HEK293T (cell line): ENCODE data around the gene SCAF4.

Experiments
- CTCF ChIA-PET: fragments of 350-600 bp; formaldehyde crosslinking; extraction: SDS; loops from one replicate; lab custom pipeline; 2021; ENCODE audit warnings: antibody characterized with exemption, inconsistent platforms; lab: Yijun Ruan, JAX
- POLR2A ChIA-PET: fragments of 350-600 bp; formaldehyde crosslinking; extraction: SDS; loops from one replicate; lab custom pipeline; 2020; ENCODE audit warnings: antibody characterized with exemption, inconsistent platforms; lab: Yijun Ruan, JAX
- DNase-seq: peaks from one replicate; pipeline ENCODE4 v3.0.0; 2012; ENCODE audit warnings: mixed read lengths; ENCODE audit errors: extremely low spot score
- ARNT ChIP-seq: fragments of 450-650 bp; IDR thresholded peaks from 2 replicates; pipeline ENCODE4 v1.6.1; 2017; ENCODE audit warnings: mild to moderate bottlenecking
- BHLHE40 ChIP-seq: fragments of 450-650 bp; IDR thresholded peaks from 2 replicates; pipeline ENCODE4 v1.6.1; 2016; ENCODE audit warnings: mild to moderate bottlenecking, moderate library complexity, borderline replicate concordance
- CTBP1 ChIP-seq: fragments of 450-650 bp; IDR thresholded peaks from 2 replicates; pipeline ENCODE4 v1.6.1; 2016; ENCODE audit warnings: borderline replicate concordance
- ELF4 ChIP-seq: fragments of 450-650 bp; IDR thresholded peaks from 2 replicates; pipeline ENCODE4 v1.6.1; 2017; ENCODE audit warnings: antibody characterized with exemption
- FOXA1 ChIP-seq: fragments of 450-650 bp; IDR thresholded peaks from 2 replicates; pipeline ENCODE4 v1.6.1; 2016; ENCODE audit warnings: mild to moderate bottlenecking
- FOXK2 ChIP-seq: fragments of 450-650 bp; IDR thresholded peaks from 2 replicates; pipeline ENCODE4 v1.6.1; 2016; ENCODE audit warnings: mild to moderate bottlenecking
- FOXM1 ChIP-seq: fragments of 450-650 bp; IDR thresholded peaks from 2 replicates; pipeline ENCODE4 v1.6.1; 2017; ENCODE audit warnings: mild to moderate bottlenecking, borderline replicate concordance
- HDGF ChIP-seq: fragments of 450-650 bp; IDR thresholded peaks from 2 replicates; pipeline ENCODE4 v1.6.1; 2017; ENCODE audit warnings: antibody characterized with exemption, borderline replicate concordance
- L3MBTL2 ChIP-seq: fragments of 450-650 bp; conservative IDR thresholded peaks from 2 replicates; pipeline ENCODE4 v1.6.1; 2016; ENCODE audit warnings: mild to moderate bottlenecking
- LEF1 ChIP-seq: fragments of 450-650 bp; IDR thresholded peaks from 2 replicates; pipeline ENCODE4 v1.6.1; 2017; ENCODE audit warnings: mild to moderate bottlenecking, borderline replicate concordance
- NFRKB ChIP-seq: fragments of 450-650 bp; IDR thresholded peaks from 2 replicates; pipeline ENCODE4 v1.6.1; 2016; ENCODE audit warnings: mild to moderate bottlenecking, moderate library complexity
- PKNOX1 ChIP-seq: fragments of 450-650 bp; IDR thresholded peaks from 2 replicates; pipeline ENCODE4 v1.6.1; 2016
- SP1 ChIP-seq: fragments of 450-650 bp; IDR thresholded peaks from 2 replicates; pipeline ENCODE4 v1.6.1; 2017
- SUZ12 ChIP-seq: fragments of 450-650 bp; IDR thresholded peaks from 2 replicates; pipeline ENCODE4 v1.6.1; 2016; ENCODE audit warnings: mild to moderate bottlenecking
- TARDBP ChIP-seq: fragments of 450-650 bp; IDR thresholded peaks from 2 replicates; pipeline ENCODE4 v1.6.1; 2016
- ZNF384 ChIP-seq: fragments of 450-650 bp; IDR thresholded peaks from 2 replicates; pipeline ENCODE4 v1.6.1; 2016

SCAF4 gene

GRCh38 chr21:31756787-31757186, 24.9 kb upstream of the SCAF4 start:
- CTCF ChIA-PET = no interaction called here
- POLR2A ChIA-PET = no interaction called here
- no peak for DNase-seq
- TF ChIP-seq FOXK2 (no peak), PKNOX1 (no peak), HDGF (no peak), ARNT (no peak), ELF4 (no peak), NFRKB (no peak), SUZ12 (no peak), TARDBP (no peak), L3MBTL2 (no peak), BHLHE40 (no peak), CTBP1 (no peak), LEF1 (no peak), ZNF384 (no peak), FOXA1 (no peak), FOXM1 (no peak), SP1 (no peak)

GRCh38 chr21:31755027-31755426, 23.1 kb upstream of the SCAF4 start:
- CTCF ChIA-PET = interaction anchor here (1.4 kb wide), 1 partner anchor 17 kb away, joined by 3 read pairs; no protein-coding TSS in a partner anchor
- POLR2A ChIA-PET = no interaction called here
- DNase-seq = no peak
- TF ChIP-seq BHLHE40 (no peak), FOXM1 (no peak), FOXK2 (no peak), SUZ12 (no peak), LEF1 (no peak), FOXA1 (no peak), NFRKB (no peak), ZNF384 (no peak), ELF4 (no peak), TARDBP (no peak), CTBP1 (no peak), SP1 (no peak), L3MBTL2 (no peak), ARNT (no peak), HDGF (no peak), PKNOX1 (no peak)

DNA sequence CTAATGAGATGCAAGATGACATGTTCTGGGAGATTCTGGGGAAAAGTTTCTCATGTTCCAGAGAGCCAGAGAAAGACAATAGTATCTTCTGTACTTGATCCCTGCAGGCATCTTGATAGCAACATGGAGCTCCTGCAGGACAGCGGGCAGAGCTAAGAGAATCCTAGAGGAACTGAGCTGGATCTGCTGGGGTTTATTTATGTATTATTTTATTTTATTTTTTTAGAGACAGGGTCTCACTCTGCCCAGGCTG, 22.7 kb upstream of the SCAF4 start:
- no peak for TF ChIP-seq ARNT
- no peak for TF ChIP-seq ZNF384
- TF ChIP-seq CTBP1 = no peak
- no peak for TF ChIP-seq SUZ12
- no peak for TF ChIP-seq L3MBTL2
- TF ChIP-seq FOXK2 = no peak
- TF ChIP-seq ELF4 = no peak
- TF ChIP-seq FOXA1 = no peak
- TF ChIP-seq LEF1 = no peak
- TF ChIP-seq TARDBP = no peak
- no peak for TF ChIP-seq SP1
- no peak for TF ChIP-seq BHLHE40
- TF ChIP-seq PKNOX1 = no peak
- TF ChIP-seq NFRKB = no peak
- TF ChIP-seq HDGF = no peak
- TF ChIP-seq FOXM1 = no peak
- ChIA-PET CTCF (interaction anchor here (1.4 kb wide), 1 partner anchor 16 kb away, joined by 3 read pairs; no protein-coding TSS in a partner anchor), POLR2A (no interaction called here)
- DNase-seq = no peak

DNA sequence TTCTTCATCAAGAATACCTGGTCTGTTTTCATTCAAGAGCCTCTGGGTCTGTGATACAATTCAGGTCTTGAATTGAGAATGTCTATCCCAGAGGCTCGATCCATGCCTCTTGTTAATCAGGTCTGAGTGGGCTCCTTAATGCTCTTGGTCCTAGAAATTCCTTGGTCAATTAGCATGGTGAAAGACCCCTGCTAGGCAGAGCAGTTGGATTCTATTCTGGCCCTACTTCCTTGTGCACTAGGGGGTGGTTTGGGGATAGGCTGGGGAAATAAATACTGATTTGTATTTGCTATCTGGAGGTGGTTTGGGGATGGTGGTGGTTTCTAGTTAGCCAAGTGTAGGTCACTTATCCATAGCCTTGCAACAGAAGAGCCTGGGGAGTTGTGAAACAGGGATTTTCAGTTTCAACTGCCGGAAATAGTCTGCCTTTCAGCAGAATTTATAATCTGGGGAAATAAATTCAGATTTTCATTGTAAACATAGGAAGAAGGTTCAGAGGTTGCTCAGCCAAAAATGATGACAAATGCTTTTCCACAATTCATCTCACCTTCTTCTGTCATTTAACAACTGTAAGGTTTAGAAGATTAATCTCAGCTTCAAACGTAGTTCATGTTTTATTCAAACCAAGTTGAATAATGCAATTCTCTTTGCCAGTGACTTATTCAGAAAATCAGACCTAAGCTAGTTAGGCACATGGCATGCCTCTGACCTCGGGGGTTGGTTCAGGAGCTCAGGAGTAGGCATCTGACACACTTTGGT, 22.2 kb upstream of the SCAF4 start:
- CTCF ChIA-PET = interaction anchor here (1.4 kb wide), 1 partner anchor 16 kb away, joined by 3 read pairs; no protein-coding TSS in a partner anchor
- no peak for DNase-seq
- POLR2A ChIA-PET = no interaction called here
- TF ChIP-seq FOXA1 (no peak), BHLHE40 (no peak), FOXK2 (no peak), TARDBP (no peak), LEF1 (no peak), L3MBTL2 (no peak), NFRKB (no peak), ARNT (no peak), CTBP1 (no peak), HDGF (no peak), PKNOX1 (no peak), ZNF384 (no peak), FOXM1 (no peak), SP1 (no peak), SUZ12 (no peak), ELF4 (no peak)

- no peak for TF ChIP-seq FOXM1
- TF ChIP-seq NFRKB = no peak
- TF ChIP-seq CTBP1 = no peak
- no peak for TF ChIP-seq FOXK2
- no peak for TF ChIP-seq ZNF384
- no peak for TF ChIP-seq SUZ12
- no peak for TF ChIP-seq ARNT
- TF ChIP-seq L3MBTL2 = no peak
- TF ChIP-seq FOXA1 = no peak
- no peak for TF ChIP-seq ELF4
- TF ChIP-seq TARDBP = no peak
- TF ChIP-seq LEF1 = no peak
- no peak for TF ChIP-seq HDGF
- TF ChIP-seq SP1 = no peak
- no peak for TF ChIP-seq PKNOX1
- no peak for TF ChIP-seq BHLHE40
- ChIA-PET CTCF (no interaction called here), POLR2A (no interaction called here)
- DNase-seq = no peak
Measured at GRCh38 chr21:31752967-31753366, 21.0 kb upstream of the SCAF4 start.
